HG03280 (cell line): ENCODE results near the gene FBXO4.
"Not testable (repeated sequence)": the region's sequence is repeated elsewhere in the genome, so short reads cannot be mapped to it uniquely, and the experiment has no call there.

ENCODE experiments used
- ATAC-seq: cut with Tn5 transposase; IDR thresholded peaks from one replicate; pipeline ENCODE4 v1.9.1; 2021; ENCODE audit warnings: mild to moderate bottlenecking, moderate library complexity; ENCODE audit not compliant: unreplicated experiment

The FBXO4 gene

DNA sequence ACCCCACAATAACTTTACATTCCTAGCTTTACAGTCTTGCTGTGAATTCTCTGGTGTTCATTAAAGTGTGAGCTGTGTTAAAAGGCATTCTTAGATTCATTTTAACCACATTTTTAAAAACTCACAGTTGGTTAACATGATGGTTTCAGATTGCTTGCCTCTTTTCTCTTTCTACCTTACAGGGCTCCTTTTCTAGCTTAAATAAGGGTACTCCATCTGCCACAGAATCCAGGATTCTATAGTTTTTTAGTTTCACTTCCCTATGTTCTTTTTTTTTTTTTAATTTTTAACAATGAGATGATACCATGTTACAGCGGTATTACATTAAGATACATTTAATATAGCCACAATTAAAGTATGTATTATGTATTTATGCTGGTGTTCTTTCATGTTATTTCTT lies 3.9 kb upstream of the FBXO4 start:
- no peak for ATAC-seq

DNA sequence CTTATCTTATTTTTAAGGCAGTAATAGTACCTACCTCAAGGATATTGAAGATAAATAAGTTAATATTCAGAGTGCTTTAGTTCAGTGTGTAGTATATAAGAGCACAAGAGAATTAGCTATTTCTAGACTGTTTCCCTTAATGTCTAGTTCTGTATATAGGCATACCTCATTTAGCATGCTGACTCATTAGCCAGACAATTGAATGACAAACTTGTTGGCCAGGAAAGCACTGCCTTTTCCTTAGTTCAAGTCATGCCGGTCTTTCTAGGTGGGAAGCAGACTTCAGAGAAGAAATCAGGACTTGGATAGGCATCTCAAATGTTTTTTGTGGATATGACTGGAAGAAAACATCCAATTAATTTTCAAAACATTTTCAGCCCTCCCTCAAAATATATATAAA lies 3.2 kb upstream of the FBXO4 start:
- no peak for ATAC-seq

GRCh38 chr5:41924526-41924871 lies 582 bp upstream of the FBXO4 start:
- no peak for ATAC-seq

DNA sequence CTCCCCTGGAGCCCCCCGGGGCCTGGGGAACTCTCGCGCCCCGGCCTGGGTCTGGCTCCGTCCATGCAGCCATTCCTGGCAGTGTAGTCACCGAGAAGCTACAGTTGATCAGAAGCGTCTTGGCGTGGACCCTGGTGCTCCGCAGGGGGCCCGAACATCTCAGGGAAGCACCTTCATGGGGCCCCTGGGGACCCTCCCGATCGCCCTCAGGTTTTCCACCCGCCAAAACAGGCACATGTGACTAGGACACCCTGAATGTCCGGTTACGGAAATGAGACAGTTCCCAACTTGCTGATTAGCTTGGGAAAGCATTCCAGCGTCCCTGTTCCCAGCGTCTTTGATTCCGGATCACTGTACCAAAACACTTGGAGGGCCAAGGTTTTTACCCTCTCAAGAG lies 472 bp downstream of the FBXO4 start:
- peak; percentile 29 for ATAC-seq

DNA sequence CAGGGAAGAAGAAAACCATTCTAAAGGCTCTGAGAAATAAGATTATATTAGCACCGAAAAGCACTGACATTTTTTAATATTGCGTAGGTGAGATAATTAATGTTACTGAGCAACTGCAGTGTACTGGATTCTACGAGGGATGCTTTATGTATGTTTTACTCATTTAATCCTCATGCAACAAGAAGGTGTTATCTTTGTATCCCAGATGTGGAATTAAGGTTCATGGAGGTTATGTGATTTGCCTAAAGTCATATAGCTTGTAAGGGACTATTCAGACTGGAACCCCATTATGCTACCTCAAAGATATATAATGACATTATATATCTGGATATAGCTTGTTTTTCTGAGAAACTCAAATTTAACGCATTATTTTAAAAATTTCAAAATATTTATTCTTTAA lies 2.5 kb downstream of the FBXO4 start:
- ATAC-seq = no peak

DNA sequence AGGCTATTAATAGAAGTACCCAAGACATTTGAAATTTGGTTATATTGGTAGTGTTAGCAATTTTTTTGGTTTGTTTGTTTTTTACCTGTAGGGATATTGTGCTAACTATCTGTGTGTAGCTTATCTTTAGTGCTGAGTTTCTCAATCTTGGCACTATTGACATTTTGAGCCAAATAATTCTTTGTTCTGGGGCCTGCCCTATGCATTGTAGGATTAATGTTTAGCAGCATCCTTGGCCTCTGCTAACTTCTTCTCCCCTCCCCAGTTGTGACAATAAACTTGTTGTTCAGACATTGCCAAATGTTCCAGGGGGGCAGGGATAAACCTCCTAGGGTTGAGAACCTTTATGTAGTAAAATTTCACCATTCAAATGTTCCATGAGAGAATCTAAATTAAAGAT lies 4.0 kb downstream of the FBXO4 start:
- ATAC-seq = no peak

DNA sequence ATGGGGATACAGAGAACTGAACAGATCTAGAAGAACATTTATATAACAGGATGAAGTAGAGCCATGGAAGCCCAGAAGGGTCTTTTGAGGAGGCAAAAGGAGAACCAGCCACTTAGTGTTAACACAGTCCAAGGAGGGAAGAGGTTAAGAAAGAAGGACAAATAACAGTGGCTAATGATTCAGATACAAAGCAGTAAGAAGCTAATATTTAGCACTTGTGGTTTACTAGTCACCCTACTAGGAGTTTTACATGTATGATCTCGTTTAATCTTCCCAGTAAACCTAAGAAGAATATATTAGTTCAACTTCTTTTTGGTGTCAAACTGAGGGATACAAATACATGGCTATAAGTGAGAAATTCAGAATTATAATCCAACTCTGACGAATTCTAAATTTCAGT lies 7.7 kb downstream of the FBXO4 start:
- no peak for ATAC-seq

DNA sequence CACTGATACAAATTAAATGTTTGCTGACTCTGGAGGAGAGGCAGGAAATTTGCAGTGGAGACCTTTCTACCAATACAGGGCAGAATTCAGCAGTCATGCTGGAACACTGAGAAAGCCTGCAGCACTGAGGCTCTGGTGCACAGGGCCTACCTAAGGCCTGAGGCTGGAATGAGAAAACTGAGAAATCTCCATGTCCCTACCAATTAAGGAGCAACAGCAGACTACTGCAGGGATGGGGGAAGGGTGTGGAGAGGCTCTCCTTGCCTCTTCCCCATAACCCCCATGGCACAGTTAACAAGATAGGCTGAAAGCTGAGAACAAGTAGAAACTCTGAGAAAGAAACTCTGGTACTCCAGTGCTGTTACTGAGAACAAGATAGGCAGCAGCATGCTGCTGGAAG lies 10.5 kb downstream of the FBXO4 start:
- ATAC-seq = no peak

GRCh38 chr5:41940641-41941040 lies 15.6 kb downstream of the FBXO4 start:
- ATAC-seq = no peak

DNA sequence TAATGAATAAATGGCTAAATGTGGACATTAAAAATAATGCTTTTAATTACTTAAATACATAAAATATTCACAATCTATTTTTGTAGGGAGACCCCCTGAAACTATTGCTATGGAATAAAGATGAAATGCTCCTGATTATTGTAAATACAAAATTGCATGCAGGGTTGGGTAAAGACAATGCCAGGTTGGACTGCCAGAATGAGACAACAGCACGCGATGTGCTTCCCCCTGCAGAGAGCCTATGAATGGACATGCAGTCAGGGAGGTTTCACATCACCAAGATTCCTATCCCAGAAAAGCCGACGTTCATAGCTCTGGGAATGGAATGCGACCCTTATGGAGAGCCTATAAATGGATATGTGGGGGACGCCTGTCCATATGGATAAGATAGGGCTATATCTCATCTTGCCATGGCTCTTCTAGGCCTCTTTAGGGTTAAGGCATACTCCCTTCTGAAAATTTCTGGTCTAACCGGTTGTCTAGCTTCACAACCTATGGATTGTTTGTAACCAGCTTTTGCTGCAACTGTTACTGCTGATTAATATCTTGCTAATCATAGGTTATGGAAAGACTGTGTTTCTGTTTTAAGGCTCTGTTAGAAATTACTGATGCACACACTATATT lies 20.4 kb downstream of the FBXO4 start:
- ATAC-seq = not testable (repeated sequence)

GRCh38 chr5:41951224-41951623 lies 26.1 kb downstream of the FBXO4 start:
- no peak for ATAC-seq

DNA sequence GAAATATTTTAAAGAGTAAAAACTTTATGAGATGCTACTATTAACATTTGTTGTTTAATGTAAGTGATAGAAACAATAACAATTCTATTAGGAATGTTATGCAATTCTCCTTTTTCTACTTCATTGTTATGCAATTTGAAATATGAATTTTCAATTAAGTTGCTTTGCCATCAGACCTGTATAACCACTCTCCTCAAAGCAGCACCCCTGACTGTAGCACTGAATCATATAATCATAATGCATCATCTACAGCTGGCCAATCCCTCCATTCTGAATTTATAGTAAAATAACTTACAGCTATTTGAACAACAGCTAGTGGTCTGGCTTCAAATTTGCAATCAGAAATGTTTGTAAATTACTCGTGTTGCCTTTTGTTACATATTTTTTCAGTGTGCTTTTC lies 29.2 kb downstream of the FBXO4 start:
- ATAC-seq = no peak

- no peak for ATAC-seq
Measured at GRCh38 chr5:41955432-41956024, 30.4 kb downstream of the FBXO4 start.

DNA sequence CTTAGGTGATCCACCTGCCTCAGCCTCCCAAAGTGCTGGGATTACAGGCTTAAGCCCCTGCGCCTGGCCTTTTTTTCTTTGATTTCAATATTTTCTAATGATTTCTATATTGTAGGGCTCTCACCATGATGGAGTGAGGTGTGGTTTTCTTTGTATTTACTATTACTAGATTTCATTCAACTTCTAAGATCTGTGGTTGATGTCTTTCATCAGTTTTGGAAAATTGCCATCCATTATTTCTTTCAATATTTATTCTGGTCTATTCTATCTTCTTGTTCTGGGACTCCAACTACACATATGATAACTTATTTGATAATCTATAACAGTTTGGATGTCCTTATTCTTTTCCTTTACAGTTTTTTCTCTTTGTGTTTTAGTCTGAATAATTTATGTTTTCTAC lies 31.9 kb downstream of the FBXO4 start:
- ATAC-seq = no peak

GRCh38 chr5:41960481-41960880 lies 35.4 kb downstream of the FBXO4 start:
- no peak for ATAC-seq

DNA sequence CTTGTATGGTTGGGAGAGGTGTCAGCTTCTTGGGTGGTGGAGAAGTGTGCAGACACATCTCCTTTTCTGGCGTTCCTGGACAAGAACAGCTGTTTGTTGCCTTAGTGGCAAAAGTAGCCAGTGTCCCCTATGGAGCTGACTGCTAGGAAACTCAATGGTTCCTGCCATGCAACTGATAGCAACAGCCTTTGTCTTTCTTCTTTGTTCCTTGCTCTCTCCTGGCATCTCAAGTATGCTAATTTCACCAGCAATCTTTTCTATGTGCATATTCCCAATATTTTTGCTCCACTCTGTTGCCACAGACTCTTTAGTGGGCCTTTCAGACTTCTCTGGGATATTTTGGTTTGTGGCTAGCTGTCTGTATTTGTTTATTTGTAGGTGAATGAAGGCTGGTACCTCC lies 36.7 kb downstream of the FBXO4 start:
- ATAC-seq = no peak

DNA sequence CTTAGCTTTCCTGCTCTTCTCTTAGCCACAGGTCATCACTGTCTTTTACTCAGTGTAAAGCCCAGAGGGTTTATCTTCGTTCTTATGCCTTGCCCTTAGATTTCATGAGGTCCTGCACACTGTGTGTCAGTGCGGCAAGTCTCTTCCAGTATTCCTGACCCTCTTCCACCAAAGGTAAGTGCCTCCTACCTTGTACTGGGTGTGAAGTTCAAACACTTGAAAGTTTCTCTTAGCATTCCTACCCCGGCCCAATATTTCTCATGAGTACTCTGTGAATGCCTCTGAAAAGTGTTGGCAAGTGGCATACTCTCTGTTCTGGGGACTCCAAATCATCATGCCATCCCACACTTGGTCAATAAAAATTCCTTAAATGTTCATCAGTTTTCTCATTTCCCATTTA lies 37.4 kb downstream of the FBXO4 start:
- ATAC-seq = no peak

- no peak for ATAC-seq
Measured at GRCh38 chr5:41966401-41967105, 41.5 kb downstream of the FBXO4 start.

DNA sequence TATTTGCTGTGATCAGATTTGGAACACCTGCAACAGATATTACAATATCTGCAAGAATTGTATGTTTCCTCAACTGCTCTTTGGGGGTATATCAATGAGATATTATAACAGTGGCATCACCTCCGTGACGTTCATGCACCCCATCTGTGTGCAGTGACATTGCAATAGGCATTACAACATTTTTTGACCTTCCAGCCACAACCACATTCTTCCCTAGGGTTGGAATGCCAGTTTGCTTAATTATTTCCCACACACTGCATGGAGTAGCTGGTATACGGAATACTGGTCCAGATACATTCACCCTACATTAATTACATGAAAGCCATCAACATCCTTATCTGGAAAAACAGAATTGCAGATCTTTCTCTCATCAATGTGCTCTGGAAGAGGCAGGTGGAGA lies 42.3 kb downstream of the FBXO4 start:
- no peak for ATAC-seq

GRCh38 chr5:41968153-41968723 lies 43.2 kb downstream of the FBXO4 start:
- no peak for ATAC-seq

- ATAC-seq = no peak
Measured at GRCh38 chr5:41973087-41973486, 48.0 kb downstream of the FBXO4 start.

DNA sequence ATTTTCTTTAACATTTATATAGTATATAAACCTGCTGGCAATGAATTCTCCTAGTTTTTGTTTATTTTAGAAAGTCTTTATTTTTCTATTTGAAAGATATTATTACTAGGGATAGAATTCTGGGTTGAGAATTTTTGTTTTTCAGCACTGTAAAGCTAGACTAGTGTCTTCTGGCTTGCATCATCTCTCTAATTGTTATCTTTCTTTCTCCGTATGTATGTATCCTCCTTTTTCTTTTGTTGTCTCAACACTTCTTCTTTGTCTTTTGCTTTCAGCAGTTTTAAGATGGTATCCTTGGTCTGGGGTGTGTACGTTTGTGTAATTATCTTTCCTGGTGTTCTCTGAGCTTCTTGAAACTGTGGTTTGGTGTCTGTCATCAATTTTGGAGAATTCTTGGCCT lies 48.8 kb downstream of the FBXO4 start:
- ATAC-seq = no peak
